B cell (primary cell): Measurements from ENCODE around the gene LRRC36.

Experiments
- CTCF ChIP-seq: fragments of 200-600 bp; IDR thresholded peaks from one replicate; pipeline ENCODE4 v1.8.0; 2022; ENCODE audit warnings: antibody characterized with exemption, mild to moderate bottlenecking
- EZH2 ChIP-seq: IDR thresholded peaks from 2 replicates; pipeline ENCODE4 v1.6.1; 2012; ENCODE audit warnings: borderline replicate concordance, low read depth, mild to moderate bottlenecking, moderate library complexity, low read length; ENCODE audit not compliant: insufficient read depth, poor library complexity, severe bottlenecking

- TF ChIP-seq CTCF = no peak
- TF ChIP-seq EZH2 = no peak
These were observed 78.2 kb downstream of the LRRC36 start for GRCh38 chr16:67404740-67405226.
